ENCODE results near the gene KDM4D. TPM values are rescaled to one million over a fixed set of nuclear protein-coding genes. Genes with fewer than 3 reads are reported as not detected.

Gene KDM4D
- total RNA-seq, 3 donors from 2014 or later (not counting 1 experiment from before 2014, with no cell fraction given), result 0.14 to 0.32 TPM; not detected in 1

GRCh38 chr11:94954753-94955152 lies 18.8 kb upstream of the KDM4D start:
- intact Hi-C loops (cut with micrococcal nuclease), result no loop called here
- DNase-seq (peak in 1 of 2 donors; percentile 34), ATAC-seq (no peak)
- H3K4me3 Mint-ChIP-seq, result no peak overlapping the region
- H3K36me3 ChIP-seq (ENCODE audit: control insufficient read depth, insufficient read depth, low read length), result no peaks in the 10 kb centered on the region
- no peaks in the 10 kb centered on the region for H3K4me1 Mint-ChIP-seq
- H3K27ac ChIP-seq (ENCODE audit: low read length), result no peak overlapping the region
- no peaks in the 10 kb centered on the region for H3K9me3 ChIP-seq (ENCODE audit: control insufficient read depth, insufficient read depth, low read length)
- no peak overlapping the region for H3K4me3 ChIP-seq (ENCODE audit: low read length)
- WGBS (ENCODE audit: insufficient coverage), result 32% methylated on average over 1 of the region's 1 CpG
- H3K36me3 Mint-ChIP-seq, result no peaks in the 10 kb centered on the region
- H3K27me3 Mint-ChIP-seq (ENCODE audit: low read depth in 2 of 2), result peaks cover 0 to 3% of the 10 kb centered on the region in 2 donors
- H3K4me1 ChIP-seq (ENCODE audit: control insufficient read depth, insufficient read depth, low read length), result no peaks in the 10 kb centered on the region
- TF ChIP-seq CTCF (IDR thresholded peaks at IDR 0.05), result no peak
- no peaks in the 10 kb centered on the region for H3K27me3 ChIP-seq (ENCODE audit: control insufficient read depth, insufficient read depth, low read length)
- H3K9me3 Mint-ChIP-seq, result no peaks in the 10 kb centered on the region
- no peak overlapping the region for H3K27ac Mint-ChIP-seq

- H3K27me3 Mint-ChIP-seq (ENCODE audit: low read depth in 2 of 2), result no peaks in the 10 kb centered on the region
These were observed 16.5 kb upstream of the KDM4D start for GRCh38 chr11:94956963-94957362.

GRCh38 chr11:94958121-94958696 lies 15.3 kb upstream of the KDM4D start:
- no peaks in the 10 kb centered on the region for H3K9me3 ChIP-seq (ENCODE audit: control insufficient read depth, insufficient read depth, low read length)
- Mint-ChIP-seq H3K9me3 (no peaks in the 10 kb centered on the region), H3K4me3 (no peak overlapping the region), H3K36me3 (peaks cover 7% of the 10 kb centered on the region), H3K27me3 (ENCODE audit: low read depth in 2 of 2) (no peaks in the 10 kb centered on the region), H3K4me1 (no peaks in the 10 kb centered on the region), H3K27ac (no peak overlapping the region)
- no peaks in the 10 kb centered on the region for H3K27me3 ChIP-seq (ENCODE audit: control insufficient read depth, insufficient read depth, low read length)
- H3K36me3 ChIP-seq (ENCODE audit: control insufficient read depth, insufficient read depth, low read length), result peaks cover 28% of the 10 kb centered on the region
- no peak for DNase-seq
- 50% methylated on average over 1 of the region's 2 CpGs for WGBS (ENCODE audit: insufficient coverage)
- TF ChIP-seq CTCF (IDR thresholded peaks at IDR 0.05), result no peak
- no peak overlapping the region for H3K27ac ChIP-seq (ENCODE audit: low read length)
- no peaks in the 10 kb centered on the region for H3K4me1 ChIP-seq (ENCODE audit: control insufficient read depth, insufficient read depth, low read length)
- no peak for ATAC-seq
- intact Hi-C loops (cut with micrococcal nuclease), result no loop called here
- no peak overlapping the region for H3K4me3 ChIP-seq (ENCODE audit: low read length)

More at GRCh38 chr11:94956963-94957362, 16.5 kb upstream of the KDM4D start:
- WGBS (ENCODE audit: insufficient coverage), result 69% methylated on average over 4 of the region's 4 CpGs
- no peaks in the 10 kb centered on the region for H3K9me3 ChIP-seq (ENCODE audit: control insufficient read depth, insufficient read depth, low read length)
- intact Hi-C loops (cut with micrococcal nuclease), result no loop called here
- DNase-seq, result no peak
- no peak for ATAC-seq
- H3K36me3 ChIP-seq (ENCODE audit: control insufficient read depth, insufficient read depth, low read length), result peaks cover 16% of the 10 kb centered on the region
- no peak overlapping the region for H3K27ac Mint-ChIP-seq
- no peak overlapping the region for H3K4me3 ChIP-seq (ENCODE audit: low read length)
- no peaks in the 10 kb centered on the region for H3K36me3 Mint-ChIP-seq
- H3K9me3 Mint-ChIP-seq, result no peaks in the 10 kb centered on the region
- TF ChIP-seq CTCF (IDR thresholded peaks at IDR 0.05), result no peak
- H3K27me3 ChIP-seq (ENCODE audit: control insufficient read depth, insufficient read depth, low read length), result no peaks in the 10 kb centered on the region
- no peaks in the 10 kb centered on the region for H3K4me1 Mint-ChIP-seq
- no peak overlapping the region for H3K27ac ChIP-seq (ENCODE audit: low read length)
- no peak overlapping the region for H3K4me3 Mint-ChIP-seq
- no peaks in the 10 kb centered on the region for H3K4me1 ChIP-seq (ENCODE audit: control insufficient read depth, insufficient read depth, low read length)

- peaks cover 0 to 1% of the 10 kb centered on the region in 2 donors for H3K4me1 Mint-ChIP-seq
- H3K27ac ChIP-seq (ENCODE audit: low read length), result no peak overlapping the region
- peaks cover 38% of the 10 kb centered on the region for H3K36me3 ChIP-seq (ENCODE audit: control insufficient read depth, insufficient read depth, low read length)
- DNase-seq (no peak), ATAC-seq (no peak)
- H3K4me3 ChIP-seq (ENCODE audit: low read length), result no peak overlapping the region
- H3K9me3 ChIP-seq (ENCODE audit: control insufficient read depth, insufficient read depth, low read length), result no peaks in the 10 kb centered on the region
- TF ChIP-seq CTCF (IDR thresholded peaks at IDR 0.05), result no peak
- H3K9me3 Mint-ChIP-seq, result no peaks in the 10 kb centered on the region
- H3K4me3 Mint-ChIP-seq, result no peak overlapping the region
- no peaks in the 10 kb centered on the region for H3K27me3 Mint-ChIP-seq (ENCODE audit: low read depth in 2 of 2)
- no peak overlapping the region for H3K27ac Mint-ChIP-seq
- intact Hi-C loops (cut with micrococcal nuclease), result no loop called here
- no peaks in the 10 kb centered on the region for H3K4me1 ChIP-seq (ENCODE audit: control insufficient read depth, insufficient read depth, low read length)
- 100% methylated on average over 2 of the region's 2 CpGs for WGBS (ENCODE audit: insufficient coverage)
- H3K27me3 ChIP-seq (ENCODE audit: control insufficient read depth, insufficient read depth, low read length), result no peaks in the 10 kb centered on the region
- H3K36me3 Mint-ChIP-seq, result peaks cover 13% of the 10 kb centered on the region
These were observed 14.3 kb upstream of the KDM4D start for GRCh38 chr11:94959179-94959578.
